ENCODE results near the gene ZSCAN30. TPM values are rescaled to one million over a fixed set of nuclear protein-coding genes. Genes with fewer than 3 reads are reported as not detected.

ZSCAN30 gene
- total RNA-seq: 6.5 and 10.2 TPM in 2 replicates

GRCh38 chr18:35290094-35290735 lies at the start of gene ZSCAN30:
TSS of gene ZSCAN30 (minus strand) at chr18:35290229. CDS start at chr18:35264352, 25,877 bp downstream.

GRCh38 chr18:35240664-35241447 lies 49.2 kb downstream of the ZSCAN30 start, which contains the start of gene ZNF397:
TSS of gene ZNF397 (plus strand) at chr18:35241034. CDS start at chr18:35242471, 1,437 bp downstream.

Other genes with a start within 250 kb of the ZSCAN30 start
- 6.2 and 6.7 TPM in 2 replicates for gene MAPRE2, start 248.8 kb downstream of the ZSCAN30 start, total RNA-seq
- 10.2 and 10.3 TPM in 2 replicates for gene ZNF397, start 49.2 kb downstream of the ZSCAN30 start, total RNA-seq
- gene ZNF24, start 54.2 kb upstream of the ZSCAN30 start, total RNA-seq: 18.5 and 19.6 TPM in 2 replicates
- gene ZNF396, start 87.1 kb upstream of the ZSCAN30 start, total RNA-seq: 0.08 and 0.15 TPM in 2 replicates
- gene INO80C, start 207.7 kb upstream of the ZSCAN30 start, total RNA-seq: 18.2 and 20.0 TPM in 2 replicates

Measured in hair follicular keratinocyte (primary cell).